H9 (cell line): ENCODE results near the gene FOXN1. TPM values are rescaled to one million over a fixed set of nuclear protein-coding genes. Genes with fewer than 3 reads are reported as not detected.

Experiments used
- DNase-seq: peaks from one replicate; pipeline ENCODE4 v3.0.0-alpha.2; 2017
- H2AFZ ChIP-seq: one replicate; pipeline ENCODE4 v1.6.1; 2013; ENCODE audit warnings: mild to moderate bottlenecking, low read length, control low read depth, moderate library complexity
- H2AK5ac ChIP-seq: 2 replicates; pipeline ENCODE4 v1.6.1; 2013; ENCODE audit warnings: low read length, control low read depth, mixed read lengths; ENCODE audit not compliant: insufficient read length
- H2BK120ac ChIP-seq: one replicate; pipeline ENCODE4 v1.6.1; 2013; ENCODE audit warnings: low read depth, mild to moderate bottlenecking, low read length, control low read depth, inconsistent platforms; ENCODE audit not compliant: poor library complexity, severe bottlenecking
- H2BK12ac ChIP-seq: 2 replicates; pipeline ENCODE4 v1.6.1; 2013; ENCODE audit warnings: low read length, control low read depth, mixed read lengths, low read depth; ENCODE audit not compliant: insufficient read length
- H2BK15ac ChIP-seq: 2 replicates; pipeline ENCODE4 v1.6.1; 2013; ENCODE audit warnings: low read depth, low read length, control low read depth
- H2BK20ac ChIP-seq: one replicate; pipeline ENCODE4 v1.6.1; 2013; ENCODE audit warnings: low read depth, mild to moderate bottlenecking, low read length, control low read depth, inconsistent platforms; ENCODE audit not compliant: poor library complexity, severe bottlenecking
- H2BK5ac ChIP-seq: 2 replicates; pipeline ENCODE4 v1.6.1; 2013; ENCODE audit warnings: low read length, control low read depth, mixed read lengths; ENCODE audit not compliant: insufficient read length
- H3K14ac ChIP-seq: 2 replicates; pipeline ENCODE4 v1.6.1; 2013; ENCODE audit warnings: low read length, control low read depth; ENCODE audit not compliant: insufficient read depth
- H3K18ac ChIP-seq: 2 replicates; pipeline ENCODE4 v1.6.1; 2013; ENCODE audit warnings: low read depth, mild to moderate bottlenecking, mixed read lengths, low read length, control low read depth; ENCODE audit not compliant: insufficient read length
- H3K23ac ChIP-seq: 2 replicates; pipeline ENCODE4 v1.6.1; 2013; ENCODE audit warnings: low read length, control low read depth, mixed read lengths, low read depth; ENCODE audit not compliant: insufficient read length
- H3K23me2 ChIP-seq: 2 replicates; pipeline ENCODE4 v1.6.1; 2013; ENCODE audit warnings: low read depth, mild to moderate bottlenecking, mixed read lengths, low read length, control low read depth; ENCODE audit not compliant: insufficient read length, poor library complexity, severe bottlenecking
- H3K27ac ChIP-seq: 2 replicates; pipeline ENCODE4 v1.5.1; 2013; ENCODE audit warnings: low read length, control low read depth, mixed read lengths, low read depth; ENCODE audit not compliant: insufficient read length
- H3K27me3 ChIP-seq: 2 replicates; pipeline ENCODE4 v1.6.1; 2013; ENCODE audit warnings: low read length, control low read depth, inconsistent platforms; ENCODE audit not compliant: insufficient read depth
- H3K4ac ChIP-seq: 2 replicates; pipeline ENCODE4 v1.6.1; 2013; ENCODE audit warnings: low read depth, mild to moderate bottlenecking, control low read depth, inconsistent platforms, low read length, moderate library complexity
- H3K4me1 ChIP-seq: 2 replicates; pipeline ENCODE4 v1.6.1; 2013; ENCODE audit warnings: low read length, control low read depth, inconsistent platforms; ENCODE audit not compliant: insufficient read depth
- H3K4me2 ChIP-seq: 2 replicates; pipeline ENCODE4 v1.6.1; 2013; ENCODE audit warnings: low read length, control low read depth, mixed read lengths; ENCODE audit not compliant: insufficient read length, insufficient read depth
- H3K56ac ChIP-seq: 2 replicates; pipeline ENCODE4 v1.6.1; 2013; ENCODE audit warnings: low read depth, mild to moderate bottlenecking, mixed read lengths, low read length, control low read depth; ENCODE audit not compliant: insufficient read length
- H3K79me1 ChIP-seq: 2 replicates; pipeline ENCODE4 v1.6.1; 2013; ENCODE audit warnings: low read depth, mild to moderate bottlenecking, moderate library complexity, low read length, control low read depth, inconsistent platforms; ENCODE audit not compliant: insufficient read depth, poor library complexity, severe bottlenecking
- H3K79me2 ChIP-seq: 2 replicates; pipeline ENCODE4 v1.6.1; 2013; ENCODE audit warnings: low read length, control low read depth, inconsistent platforms; ENCODE audit not compliant: insufficient read depth
- H3K9ac ChIP-seq: 2 replicates; pipeline ENCODE4 v1.6.1; 2013; ENCODE audit warnings: low read length, control low read depth, mixed read lengths; ENCODE audit not compliant: insufficient read length; ENCODE audit errors: extremely low read depth
- H3K9me3 ChIP-seq: one replicate; pipeline ENCODE4 v1.6.1; 2013; ENCODE audit warnings: low read depth, low read length, inconsistent platforms; ENCODE audit not compliant: control insufficient read depth
- H3T11ph ChIP-seq: one replicate; pipeline ENCODE4 v1.6.1; 2013; ENCODE audit warnings: mild to moderate bottlenecking, low read length, control low read depth, inconsistent platforms
- H4K20me1 ChIP-seq: one replicate; pipeline ENCODE4 v1.6.1; 2013; ENCODE audit not compliant: control insufficient read depth, insufficient read length, insufficient read depth
- H4K5ac ChIP-seq: 2 replicates; pipeline ENCODE4 v1.6.1; 2013; ENCODE audit warnings: low read depth, mild to moderate bottlenecking, mixed read lengths, low read length, control low read depth; ENCODE audit not compliant: insufficient read length
- H4K8ac ChIP-seq: replicated peaks from 2 replicates; pipeline ENCODE4 v1.6.1; 2013; ENCODE audit warnings: low read length, control low read depth, mixed read lengths, low read depth; ENCODE audit not compliant: insufficient read length
- H4K91ac ChIP-seq: 2 replicates; pipeline ENCODE4 v1.6.1; 2013; ENCODE audit warnings: low read depth, mild to moderate bottlenecking, moderate library complexity, mixed read lengths, low read length, control low read depth; ENCODE audit not compliant: insufficient read length
- H3K27ac Mint-ChIP-seq, 3 experiments: 2 replicates in 2 of 3; 3 replicates in 1 of 3; pipeline ENCODE4 v1.8.0; 2020 to 2021; ENCODE audit warnings: mixed read lengths in 3 of 3, mild to moderate bottlenecking in 1 of 3, moderate library complexity in 1 of 3
- H3K27me3 Mint-ChIP-seq: 2 replicates; pipeline ENCODE4 v1.8.0; 2021; ENCODE audit warnings: low read depth, mild to moderate bottlenecking, moderate library complexity, mixed read lengths
- H3K36me3 Mint-ChIP-seq, 3 experiments: 2 replicates in 2 of 3; 3 replicates in 1 of 3; pipeline ENCODE4 v1.8.0; 2020 to 2021; ENCODE audit warnings: low read depth in 3 of 3, mixed read lengths in 3 of 3; ENCODE audit not compliant: insufficient read depth in 1 of 3
- H3K4me1 Mint-ChIP-seq, 2 experiments: 2 replicates each; pipeline ENCODE4 v1.8.0; 2020; ENCODE audit warnings: mixed read lengths in 2 of 2
- H3K4me3 Mint-ChIP-seq, 2 experiments: 2 replicates in 1 of 2; 3 replicates in 1 of 2; pipeline ENCODE4 v1.8.0; 2020 to 2021; ENCODE audit warnings: mild to moderate bottlenecking in 2 of 2, mixed read lengths in 2 of 2, moderate library complexity in 1 of 2
- H3K9me3 Mint-ChIP-seq, 2 experiments: 2 replicates in 1 of 2; 3 replicates in 1 of 2; pipeline ENCODE4 v1.8.0; 2020; ENCODE audit warnings: mild to moderate bottlenecking in 2 of 2, mixed read lengths in 2 of 2, moderate library complexity in 1 of 2
- WGBS: extraction: QIAGEN DNeasy Blood & Tissue Kit; methylation state at CpG from one replicate; pipeline ENCODE4 v1.1.7; 2013; ENCODE audit warnings: missing lambda C conversion rate, low lambda C conversion rate, mixed read lengths; ENCODE audit not compliant: insufficient read length; ENCODE audit errors: extremely low coverage; 5-methylcytosine and 5-hydroxymethylcytosine counted together
- total RNA-seq: library from RNA; stranded (reverse); gene quantifications from 2 replicates; pipeline ENCODE4 v1.2.1, GENCODE V29; 2021
- TF ChIP-seq, protein P1 (sequence below): fragments of 200-600 bp; sonication (generic); conservative IDR thresholded peaks from 3 replicates; pipeline ENCODE4 v1.8.0; 2021; ENCODE audit warnings: antibody characterized with exemption, mild to moderate bottlenecking

Gene FOXN1
- total RNA-seq, 1 experiment from 2014 or later, result not detected

DNA sequence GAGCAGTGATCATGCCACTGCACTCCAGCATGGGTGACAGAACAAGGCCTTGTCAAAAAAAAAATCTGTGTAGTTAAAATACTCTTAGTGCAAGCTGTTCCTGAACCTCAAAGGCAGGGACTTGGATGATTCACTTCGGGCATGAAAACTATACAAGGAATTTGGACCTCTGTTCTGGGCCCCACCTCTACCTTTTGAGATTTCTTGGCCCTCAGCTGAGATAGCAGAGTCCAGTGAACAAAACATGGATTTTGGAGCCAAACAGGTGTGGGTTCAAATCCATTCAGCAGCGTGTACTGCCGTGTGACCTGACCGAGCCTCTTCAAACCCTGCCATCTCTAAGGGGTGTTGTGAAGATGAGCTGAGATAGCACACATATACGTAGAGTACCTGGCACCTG is 25.9 kb upstream of the FOXN1 start:
- Mint-ChIP-seq H3K27me3 (peaks cover 13% of the 10 kb centered on the region), H3K4me3 (no peak overlapping the region), H3K4me1 (peaks cover 18 to 30% of the 10 kb centered on the region in 2 experiments), H3K36me3 (no peaks in the 10 kb centered on the region), H3K27ac (no peak overlapping the region), H3K9me3 (no peaks in the 10 kb centered on the region)
- no peaks in the 10 kb centered on the region for H3K27me3 ChIP-seq
- TF ChIP-seq, protein P1, sequence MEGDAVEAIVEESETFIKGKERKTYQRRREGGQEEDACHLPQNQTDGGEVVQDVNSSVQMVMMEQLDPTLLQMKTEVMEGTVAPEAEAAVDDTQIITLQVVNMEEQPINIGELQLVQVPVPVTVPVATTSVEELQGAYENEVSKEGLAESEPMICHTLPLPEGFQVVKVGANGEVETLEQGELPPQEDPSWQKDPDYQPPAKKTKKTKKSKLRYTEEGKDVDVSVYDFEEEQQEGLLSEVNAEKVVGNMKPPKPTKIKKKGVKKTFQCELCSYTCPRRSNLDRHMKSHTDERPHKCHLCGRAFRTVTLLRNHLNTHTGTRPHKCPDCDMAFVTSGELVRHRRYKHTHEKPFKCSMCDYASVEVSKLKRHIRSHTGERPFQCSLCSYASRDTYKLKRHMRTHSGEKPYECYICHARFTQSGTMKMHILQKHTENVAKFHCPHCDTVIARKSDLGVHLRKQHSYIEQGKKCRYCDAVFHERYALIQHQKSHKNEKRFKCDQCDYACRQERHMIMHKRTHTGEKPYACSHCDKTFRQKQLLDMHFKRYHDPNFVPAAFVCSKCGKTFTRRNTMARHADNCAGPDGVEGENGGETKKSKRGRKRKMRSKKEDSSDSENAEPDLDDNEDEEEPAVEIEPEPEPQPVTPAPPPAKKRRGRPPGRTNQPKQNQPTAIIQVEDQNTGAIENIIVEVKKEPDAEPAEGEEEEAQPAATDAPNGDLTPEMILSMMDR, result no peak
- H3K4me2 ChIP-seq, result no peak overlapping the region
- no peak overlapping the region for H3T11ph ChIP-seq
- no peak overlapping the region for H2BK120ac ChIP-seq
- no peak overlapping the region for H2BK5ac ChIP-seq
- H2AFZ ChIP-seq, result no peak overlapping the region
- H4K20me1 ChIP-seq, result no peaks in the 10 kb centered on the region
- H4K91ac ChIP-seq, result no peak overlapping the region
- H2BK12ac ChIP-seq, result no peak overlapping the region
- H3K4me1 ChIP-seq, result no peaks in the 10 kb centered on the region; the same call in 1 of the 2 replicates
- no peaks in the 10 kb centered on the region for H3K79me2 ChIP-seq
- H3K27ac ChIP-seq, result no peak overlapping the region
- H3K18ac ChIP-seq, result no peak overlapping the region
- no peaks in the 10 kb centered on the region for H3K23me2 ChIP-seq
- H4K8ac ChIP-seq, result no peak overlapping the region
- H3K4ac ChIP-seq, result no peak overlapping the region
- H2AK5ac ChIP-seq, result no peak overlapping the region
- WGBS, result no CpG with 5 or more reads among the region's 5 CpGs
- H2BK15ac ChIP-seq, result no peak overlapping the region
- H3K9me3 ChIP-seq, result no peaks in the 10 kb centered on the region
- no peak overlapping the region for H2BK20ac ChIP-seq
- no peak overlapping the region for H3K56ac ChIP-seq
- H3K79me1 ChIP-seq, result no peaks in the 10 kb centered on the region
- H4K5ac ChIP-seq, result no peak overlapping the region
- H3K14ac ChIP-seq, result no peak overlapping the region
- no peak for DNase-seq
- H3K23ac ChIP-seq, result no peak overlapping the region
- H3K9ac ChIP-seq, result no peak overlapping the region
